GM10266 (cell line): ENCODE data around the gene CFL2.

Experiments used
- DNase-seq: peaks from one replicate; pipeline ENCODE4 v3.0.0; 2012; ENCODE audit errors: extremely low spot score
- CTCF ChIP-seq: IDR thresholded peaks from 2 replicates; pipeline ENCODE4 v1.5.1; 2012; ENCODE audit warnings: mild to moderate bottlenecking, low read depth; ENCODE audit not compliant: control insufficient read depth, insufficient read depth; ENCODE audit errors: missing control alignments

CFL2 gene

DNA sequence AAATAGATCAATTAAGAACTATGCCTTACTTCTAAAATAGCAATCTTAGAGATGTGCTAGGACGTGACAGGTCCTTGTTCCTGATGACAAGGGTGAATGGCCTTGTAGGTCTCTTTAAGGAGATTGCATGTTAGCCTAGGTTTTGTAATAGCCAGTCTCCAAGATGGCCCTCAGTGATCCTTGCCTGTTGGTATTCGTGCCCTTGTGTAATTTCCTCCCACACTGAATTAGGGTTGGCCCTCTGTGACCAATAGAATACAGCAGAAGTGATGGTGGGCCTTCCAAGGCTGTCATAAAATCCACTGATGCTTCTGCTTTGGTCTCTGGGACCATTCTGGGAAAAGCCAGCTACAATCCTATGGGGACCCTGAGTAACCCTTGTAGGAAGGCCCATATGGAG, 46.3 kb downstream of the CFL2 start:
- no peak for TF ChIP-seq CTCF
- no peak for DNase-seq

DNA sequence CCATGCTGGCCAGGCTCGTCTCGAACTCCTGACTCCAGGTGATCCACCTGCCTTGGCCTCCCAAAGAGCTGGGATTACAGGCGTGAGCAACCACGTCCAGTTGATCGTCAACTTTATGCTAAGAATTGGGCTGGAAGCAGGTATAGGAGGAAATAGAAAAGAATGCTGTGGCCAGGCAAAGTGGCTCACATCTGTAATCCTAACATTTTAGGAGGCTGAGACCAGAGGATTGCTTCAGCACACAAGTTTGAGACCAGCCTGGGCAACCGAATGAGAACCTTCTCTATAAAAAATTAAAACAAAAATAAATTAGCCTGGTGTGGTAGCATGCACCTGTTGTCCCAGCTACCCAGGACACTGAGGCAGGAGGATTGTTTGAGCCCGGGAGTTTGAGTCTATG, 47.4 kb downstream of the CFL2 start:
- DNase-seq = no peak
- TF ChIP-seq CTCF = no peak

DNA sequence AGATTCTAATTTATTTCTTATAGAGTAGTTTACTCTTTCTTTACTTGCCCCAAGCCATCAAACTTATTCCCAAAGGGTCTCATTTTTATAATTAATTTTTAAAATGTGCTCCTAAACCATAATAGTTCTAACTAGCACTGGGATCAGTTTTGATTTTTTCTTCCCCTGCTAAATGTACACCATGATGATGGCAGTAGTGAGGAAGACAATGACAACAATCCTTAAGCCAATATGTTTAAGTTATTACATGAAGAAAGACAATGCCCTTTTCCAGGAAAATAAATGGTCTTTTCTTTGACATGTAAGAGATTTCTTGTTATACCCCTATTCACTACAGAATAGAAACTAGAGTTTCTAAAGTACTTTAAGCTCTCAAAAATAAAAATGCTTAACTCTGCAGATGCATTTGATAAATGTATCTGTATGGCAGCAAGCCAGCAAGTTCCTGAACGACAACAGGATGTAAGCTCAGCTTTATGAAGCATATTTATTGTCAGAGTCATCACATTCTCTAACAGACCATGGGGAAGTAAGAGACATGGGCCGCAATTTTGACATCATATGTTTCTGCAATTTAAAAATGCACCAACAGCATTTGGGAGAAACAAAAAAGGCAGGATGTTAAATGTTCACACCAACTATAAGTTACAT, 48.5 kb downstream of the CFL2 start:
- DNase-seq = no peak

DNA sequence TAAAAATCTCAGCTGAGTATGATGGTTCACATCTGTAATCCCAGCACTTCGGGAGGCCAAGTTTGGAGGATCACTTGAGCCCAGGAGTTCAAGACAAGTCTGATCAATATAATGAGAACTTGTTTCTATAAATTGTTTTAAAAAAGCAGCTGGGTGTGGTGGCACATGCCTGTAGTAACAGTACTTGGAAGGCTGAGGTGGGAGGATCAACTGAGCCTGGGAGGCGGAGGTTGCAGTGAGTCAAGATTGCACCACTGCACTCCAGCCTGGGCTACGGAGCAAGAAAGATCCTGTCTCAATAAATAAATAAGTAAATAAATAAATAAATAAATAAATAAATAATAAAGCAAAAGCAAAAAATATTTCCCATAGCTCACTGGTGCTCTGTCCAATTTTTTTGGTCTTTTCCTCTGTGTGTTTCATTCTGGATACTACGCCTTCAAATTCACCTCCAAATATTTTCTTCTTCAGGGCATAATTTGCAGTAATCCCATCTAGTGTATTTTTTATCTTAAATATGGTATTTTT, 51.8 kb downstream of the CFL2 start:
- no peak for TF ChIP-seq CTCF
- DNase-seq = no peak

More for the DNA sequence above, 48.5 kb downstream of the CFL2 start:
- TF ChIP-seq CTCF = no peak

GRCh38 chr14:34660796-34661195, 53.6 kb downstream of the CFL2 start:
- no peak for TF ChIP-seq CTCF

More at GRCh38 chr14:34660796-34661195, 53.6 kb downstream of the CFL2 start:
- no peak for DNase-seq
